ENCODE data around the gene CIROP.

- TF ChIP-seq CTCF (IDR thresholded peaks at IDR 0.05), result peak; percentile 33 to 59 (median 46)
- TF ChIP-seq POLR2A (IDR thresholded peaks at IDR 0.05), result no peak
Observed at GRCh38 chr14:23076785-23077408, 27.9 kb downstream of the CIROP start.
